NCI-H524 treated with DMSO at 0.1 percent for 48 hours (cell line): ENCODE results near the gene CLCN2.

Source experiments
- DNase-seq: peaks from one replicate; lab custom pipeline; 2025; lab: John Stamatoyannopoulos, UW

The CLCN2 gene

DNA sequence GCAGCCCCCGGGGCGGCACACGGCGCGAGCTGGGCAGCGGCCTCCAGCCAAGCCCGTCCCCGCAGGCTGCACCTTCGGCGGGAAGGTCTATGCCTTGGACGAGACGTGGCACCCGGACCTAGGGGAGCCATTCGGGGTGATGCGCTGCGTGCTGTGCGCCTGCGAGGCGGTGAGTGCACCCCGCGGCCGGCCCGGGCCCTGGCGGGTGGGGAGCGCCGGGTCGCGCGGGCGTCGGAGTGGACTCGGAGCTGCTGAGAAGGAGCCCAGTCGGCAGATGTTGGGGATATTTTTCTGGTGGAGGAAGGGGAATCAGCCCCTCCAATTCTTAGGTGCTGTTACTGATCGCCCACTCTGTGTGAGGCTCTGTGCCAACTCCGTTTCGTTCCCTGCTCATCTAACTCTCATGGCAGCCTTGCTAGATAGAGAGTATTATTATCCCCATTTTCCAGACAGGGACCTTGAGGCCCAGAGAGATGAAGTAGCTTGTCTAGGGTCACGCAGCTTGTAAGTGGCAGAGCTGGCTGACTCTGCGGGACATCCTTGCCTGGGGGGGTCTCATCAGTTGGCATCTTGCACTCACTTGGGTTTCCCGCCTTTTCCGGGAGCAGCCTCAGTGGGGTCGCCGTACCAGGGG, 19.3 kb upstream of the CLCN2 start:
- no peak for DNase-seq

DNA sequence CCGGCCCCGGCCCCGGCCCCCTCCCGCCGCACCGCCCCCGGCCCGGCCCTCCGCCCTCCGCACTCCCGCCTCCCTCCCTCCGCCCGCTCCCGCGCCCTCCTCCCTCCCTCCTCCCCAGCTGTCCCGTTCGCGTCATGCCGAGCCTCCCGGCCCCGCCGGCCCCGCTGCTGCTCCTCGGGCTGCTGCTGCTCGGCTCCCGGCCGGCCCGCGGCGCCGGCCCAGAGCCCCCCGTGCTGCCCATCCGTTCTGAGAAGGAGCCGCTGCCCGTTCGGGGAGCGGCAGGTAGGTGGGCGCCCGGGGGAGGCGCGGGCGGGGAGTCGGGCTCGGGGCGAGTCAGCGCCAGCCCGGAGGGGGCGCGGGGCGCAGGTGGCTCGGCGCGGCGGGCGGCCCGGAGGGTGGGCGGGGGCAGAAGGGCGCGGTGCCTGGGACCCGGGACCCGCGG, 18.8 kb upstream of the CLCN2 start:
- DNase-seq, result no peak

DNA sequence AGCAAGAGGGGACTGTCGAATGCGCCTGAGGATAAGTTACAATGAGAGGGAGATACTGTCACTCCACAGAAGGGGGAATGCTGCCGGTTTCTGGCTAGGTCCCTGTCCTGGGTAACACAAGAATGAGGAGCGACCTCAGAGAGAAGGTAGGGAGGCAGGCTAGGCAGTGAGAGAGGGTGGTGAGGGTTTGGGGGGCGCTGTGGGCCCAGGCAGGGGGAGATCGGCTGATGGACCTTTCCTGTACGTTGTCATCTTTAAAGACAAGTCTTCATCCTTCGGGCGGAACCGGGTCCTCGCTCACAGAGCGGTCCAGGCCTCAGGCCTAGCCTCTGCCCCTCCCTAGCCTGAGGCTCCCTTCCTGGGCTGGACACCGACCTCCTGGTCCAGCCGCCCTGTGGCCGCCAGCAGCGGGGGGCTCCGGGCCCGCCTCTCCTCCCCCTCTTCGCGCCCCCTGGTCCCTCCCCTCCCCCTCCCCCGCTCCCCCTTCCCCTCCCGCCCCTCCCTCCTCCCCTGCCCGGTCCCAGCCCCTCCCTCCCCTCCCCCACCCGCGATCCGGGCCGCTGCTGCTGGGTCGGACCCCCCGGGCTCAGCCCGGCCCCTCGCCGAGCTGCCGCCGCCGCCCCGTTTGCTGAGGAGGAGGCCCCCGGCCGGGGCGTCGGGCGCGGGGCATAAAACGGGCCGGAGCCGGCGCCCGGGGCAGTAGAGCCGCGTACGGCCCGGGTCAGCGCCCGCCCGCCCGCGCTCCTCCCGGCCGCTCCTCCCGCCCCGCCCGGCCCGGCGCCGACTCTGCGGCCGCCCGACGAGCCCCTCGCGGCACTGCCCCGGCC, 18.2 kb upstream of the CLCN2 start, which contains the start of gene CHRD:
Gene CHRD, plus strand, starts transcription at position 697 of the 827 bp plus-strand sequence. CDS start 265 bp downstream, outside the sequence.
- no peak for DNase-seq

DNA sequence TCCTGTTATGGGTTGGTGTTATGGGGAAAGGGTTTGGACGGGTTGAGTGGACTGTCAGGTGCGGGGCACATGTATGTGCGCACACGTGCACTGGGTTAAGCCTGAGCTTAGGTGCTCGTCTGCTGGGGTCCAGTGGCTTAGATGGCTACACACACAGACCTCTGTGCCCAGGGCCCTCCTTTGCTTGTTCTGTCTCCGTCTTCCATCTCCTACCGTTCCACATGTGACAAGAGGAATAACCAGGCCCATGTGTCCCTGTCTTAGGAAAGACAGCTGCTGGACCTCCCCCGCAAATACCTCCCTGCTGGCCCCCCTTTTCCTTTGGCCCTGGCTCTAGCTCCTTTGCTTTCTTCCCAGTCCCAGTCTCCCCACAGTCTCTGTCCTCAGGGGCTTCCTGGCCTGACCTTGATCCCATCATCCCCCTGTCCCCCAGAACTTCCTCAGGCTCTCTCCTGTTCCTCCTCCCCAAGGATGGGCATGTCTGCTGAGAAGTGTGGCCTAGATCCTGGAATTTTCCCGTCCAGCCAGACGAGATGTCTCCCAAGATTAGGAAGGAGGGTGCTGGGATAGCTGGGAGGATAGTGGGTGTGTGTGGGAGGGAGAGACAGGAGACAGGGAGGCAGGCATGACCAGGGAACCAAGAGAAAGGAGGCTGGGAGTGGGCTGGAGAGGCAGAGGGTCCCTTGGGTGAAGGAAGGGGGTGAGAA, 17.4 kb upstream of the CLCN2 start:
- no peak for DNase-seq

DNA sequence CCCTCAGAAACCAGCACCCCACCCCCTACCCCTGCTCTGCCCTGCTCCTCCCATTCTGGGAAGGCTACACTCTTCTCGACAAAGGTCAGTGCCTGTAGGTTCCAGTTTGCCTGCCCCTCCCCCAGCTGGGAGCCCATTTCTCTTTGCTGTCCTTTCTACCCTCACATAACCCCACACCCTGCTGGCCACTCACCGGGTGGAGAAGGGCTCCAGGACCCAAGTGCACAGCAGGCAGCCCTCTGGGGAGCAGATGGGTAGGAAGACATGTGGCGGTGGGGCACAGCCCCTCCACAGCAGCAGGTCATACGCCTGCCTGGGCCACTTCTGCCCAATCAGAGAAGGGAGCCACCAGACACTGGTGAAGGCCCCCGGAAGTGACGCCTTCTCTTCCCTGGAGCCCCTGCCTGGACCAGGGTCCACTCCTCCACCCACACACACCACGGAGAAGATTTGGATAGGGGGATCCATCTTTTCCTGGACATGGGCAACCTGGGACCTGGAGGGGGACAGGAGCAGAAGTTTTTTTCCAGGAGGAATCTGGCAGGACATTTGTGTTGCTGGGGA, 16.6 kb upstream of the CLCN2 start, which contains the start of gene THPO:
Gene THPO, minus strand, starts transcription at position 326 of the 564 bp plus-strand sequence. CDS start 1,948 bp downstream, outside the sequence.
- peak; percentile 40 for DNase-seq

DNA sequence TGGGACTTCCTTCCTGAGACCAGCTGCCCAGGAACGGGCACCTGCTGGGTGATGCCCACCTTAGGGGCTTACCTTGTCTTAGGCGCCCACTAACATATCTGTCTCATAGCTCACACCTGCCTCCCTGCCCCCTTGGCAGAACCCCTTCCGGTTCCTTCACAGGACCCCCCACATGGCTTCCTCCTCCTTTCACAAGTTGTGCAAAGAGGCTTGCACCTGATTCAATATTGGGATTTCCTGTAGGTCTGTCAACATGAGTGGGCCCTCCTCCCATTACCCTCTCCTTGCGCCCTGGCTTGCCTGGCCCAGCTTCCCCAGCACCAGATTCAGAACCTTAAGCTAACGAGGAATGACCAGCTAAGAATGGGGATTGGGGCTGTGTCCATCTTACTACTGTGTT, 16.0 kb upstream of the CLCN2 start:
- no peak for DNase-seq

DNA sequence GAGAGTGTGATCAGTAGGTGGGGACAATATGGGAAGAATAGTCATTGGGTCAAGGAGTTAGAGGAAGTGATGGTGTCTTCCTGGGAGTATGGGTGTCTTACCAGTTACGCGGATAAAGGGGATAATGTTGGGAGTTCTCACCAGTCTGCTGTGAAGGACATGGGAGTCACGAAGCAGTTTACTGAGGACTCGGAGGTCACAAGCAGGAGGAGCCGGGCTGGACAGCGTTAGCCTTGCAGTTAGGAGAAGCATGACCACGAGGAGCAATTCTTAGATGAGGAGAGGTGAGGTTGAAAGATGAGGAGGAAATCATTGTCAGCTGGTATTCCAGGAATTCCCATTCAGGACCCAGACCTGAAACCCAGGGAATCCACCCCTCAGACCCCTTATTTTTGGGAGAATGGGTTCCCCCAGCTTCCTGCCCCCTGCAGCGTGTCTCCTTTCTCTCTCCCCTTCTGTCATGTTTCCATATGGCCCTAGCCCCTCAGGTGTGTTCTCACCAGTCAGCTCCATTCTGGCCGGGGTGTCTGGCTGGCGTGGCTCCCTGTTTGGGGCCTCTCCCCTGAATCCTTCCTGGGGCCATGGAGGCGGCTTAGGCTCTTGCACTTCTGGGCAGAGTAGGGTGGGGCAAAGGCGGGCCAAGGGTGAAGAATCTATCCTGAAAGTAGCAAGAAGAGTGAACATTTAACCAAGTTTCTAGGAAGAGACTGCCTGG, 14.5 kb upstream of the CLCN2 start:
- DNase-seq, result no peak

DNA sequence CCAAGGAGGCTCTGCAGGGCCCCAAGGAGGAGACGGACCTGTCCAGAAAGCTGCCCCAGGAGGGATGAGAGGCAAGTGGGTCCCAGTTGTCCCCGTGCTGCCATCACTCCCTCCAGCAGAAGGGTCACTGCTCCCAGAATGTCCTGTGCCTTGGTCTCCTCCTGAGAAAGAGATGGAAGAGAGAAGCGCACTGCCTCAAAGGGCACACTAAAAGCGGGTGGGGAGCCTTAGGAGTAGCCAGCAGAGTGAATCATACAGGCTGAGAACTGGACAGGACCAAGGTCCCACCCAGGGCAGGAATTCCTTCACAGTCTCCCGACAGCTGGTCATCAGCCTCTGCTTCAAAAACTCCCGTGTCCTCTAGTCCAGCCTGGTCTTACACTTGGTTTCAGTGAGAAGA, 12.0 kb upstream of the CLCN2 start:
- DNase-seq, result no peak

DNA sequence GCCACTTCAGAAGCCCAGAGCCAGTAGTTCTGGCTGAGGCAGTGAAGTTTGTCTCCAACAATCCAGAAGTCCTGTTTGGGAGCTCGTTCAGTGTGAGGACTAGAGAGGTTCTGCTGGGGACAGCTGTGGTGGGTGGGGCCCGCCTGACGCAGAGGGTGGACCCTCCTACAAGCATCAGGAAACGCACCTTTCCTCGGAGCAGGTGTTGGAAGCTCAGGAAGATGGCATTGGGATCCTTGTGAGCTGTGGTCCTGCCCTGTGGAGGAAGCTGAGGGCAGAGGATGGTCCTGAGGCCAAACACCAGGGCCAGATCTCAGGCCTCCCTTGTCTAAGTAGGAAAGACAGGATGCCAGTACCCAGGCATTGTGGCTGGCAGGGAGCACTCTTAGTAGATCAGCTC, 11.5 kb upstream of the CLCN2 start:
- no peak for DNase-seq

DNA sequence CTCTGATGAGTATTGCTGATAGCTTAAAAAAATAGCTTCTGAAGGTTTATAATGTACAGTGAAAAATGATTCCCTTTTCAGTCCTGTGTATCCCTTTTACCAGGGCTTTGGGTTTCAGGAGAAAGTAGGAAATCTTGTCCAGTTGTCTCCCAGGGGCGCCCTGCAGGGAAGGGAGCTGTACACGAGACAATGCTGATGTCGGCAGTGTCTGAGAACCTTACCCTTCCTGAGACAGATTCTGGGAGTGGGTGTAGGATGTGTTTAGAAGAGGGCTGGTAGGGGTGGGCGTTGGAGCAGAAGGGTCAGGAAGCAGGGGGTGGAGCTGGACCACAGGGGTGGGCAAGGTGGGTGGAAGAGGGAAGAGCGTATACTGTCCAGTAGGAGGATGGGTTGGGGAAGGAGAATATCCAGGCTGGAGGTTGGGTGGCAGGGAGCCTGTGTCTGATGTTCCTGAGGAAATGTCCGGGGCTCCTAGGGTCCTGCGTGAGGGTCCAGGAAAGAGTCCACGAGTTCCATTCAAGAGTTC, 11.0 kb upstream of the CLCN2 start:
- DNase-seq, result no peak

DNA sequence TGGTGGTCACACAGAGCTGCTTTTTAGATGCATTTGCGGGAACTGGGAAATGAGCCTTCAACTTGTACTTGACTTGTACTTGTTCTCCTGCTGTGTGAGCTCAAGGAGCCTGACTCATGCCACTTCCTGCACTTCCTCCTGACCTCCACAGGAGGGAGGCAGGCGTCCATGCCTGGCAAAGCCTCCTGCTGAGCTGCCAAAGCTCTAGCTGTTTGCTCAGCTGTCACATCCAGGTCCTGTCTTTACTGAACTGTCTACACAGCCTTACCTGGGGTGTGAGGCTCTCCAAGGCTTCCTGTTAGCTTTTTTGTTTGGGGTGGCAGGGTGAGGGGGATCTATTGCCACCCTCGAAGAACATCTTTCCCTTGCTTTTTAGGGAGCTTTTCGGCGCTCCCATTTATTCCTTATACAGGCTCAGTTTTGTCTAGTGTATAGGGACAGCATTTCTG, 10.2 kb upstream of the CLCN2 start:
- DNase-seq, result peak; percentile 41

DNA sequence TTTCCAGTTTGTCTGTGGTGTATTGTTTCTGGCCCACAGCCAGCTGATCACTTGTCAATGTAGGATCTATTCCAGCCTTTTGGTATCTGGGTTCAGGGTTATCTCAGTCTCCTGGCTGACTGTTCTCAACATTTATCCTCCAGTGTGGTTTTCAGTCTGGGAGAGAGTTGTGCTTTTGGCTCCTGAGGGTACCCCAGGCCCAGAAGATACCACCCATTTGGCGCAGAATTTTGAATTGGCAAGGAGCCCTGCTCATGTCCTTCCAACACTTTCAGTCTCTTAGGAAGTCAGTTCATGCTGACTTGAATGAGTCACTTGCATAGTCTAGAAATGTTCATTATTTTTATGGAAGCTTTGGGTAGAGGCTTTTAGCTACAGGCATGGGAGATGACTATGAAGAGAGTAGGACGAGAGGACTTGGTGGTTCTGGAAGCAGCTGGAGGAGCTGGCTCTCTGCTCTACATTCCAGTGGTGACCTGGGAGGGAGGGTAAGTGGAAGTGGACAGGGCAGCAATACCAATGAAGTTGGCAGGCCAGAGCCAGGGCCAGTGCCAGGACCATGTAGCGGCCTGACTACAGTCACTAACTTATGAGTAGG, 7.3 kb upstream of the CLCN2 start:
- no peak for DNase-seq

DNA sequence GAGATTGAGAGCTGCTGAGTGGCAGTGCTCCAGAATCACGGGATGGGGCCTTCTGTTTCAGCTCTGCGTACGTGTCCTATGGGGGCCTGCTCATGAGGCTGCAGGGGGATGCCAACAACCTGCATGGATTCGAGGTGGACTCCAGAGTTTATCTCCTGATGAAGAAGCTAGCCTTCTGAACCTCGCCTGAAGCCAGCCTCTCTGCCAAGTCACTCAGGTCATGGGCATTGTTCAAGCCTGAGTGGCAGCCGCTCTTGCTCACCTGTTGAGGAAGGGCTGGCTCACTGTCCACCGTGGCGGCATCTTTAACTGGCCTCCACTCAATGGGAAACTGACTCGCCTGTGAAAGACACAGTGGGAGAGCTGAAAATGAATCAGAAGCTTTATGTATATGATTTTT, 6.7 kb upstream of the CLCN2 start:
- no peak for DNase-seq

DNA sequence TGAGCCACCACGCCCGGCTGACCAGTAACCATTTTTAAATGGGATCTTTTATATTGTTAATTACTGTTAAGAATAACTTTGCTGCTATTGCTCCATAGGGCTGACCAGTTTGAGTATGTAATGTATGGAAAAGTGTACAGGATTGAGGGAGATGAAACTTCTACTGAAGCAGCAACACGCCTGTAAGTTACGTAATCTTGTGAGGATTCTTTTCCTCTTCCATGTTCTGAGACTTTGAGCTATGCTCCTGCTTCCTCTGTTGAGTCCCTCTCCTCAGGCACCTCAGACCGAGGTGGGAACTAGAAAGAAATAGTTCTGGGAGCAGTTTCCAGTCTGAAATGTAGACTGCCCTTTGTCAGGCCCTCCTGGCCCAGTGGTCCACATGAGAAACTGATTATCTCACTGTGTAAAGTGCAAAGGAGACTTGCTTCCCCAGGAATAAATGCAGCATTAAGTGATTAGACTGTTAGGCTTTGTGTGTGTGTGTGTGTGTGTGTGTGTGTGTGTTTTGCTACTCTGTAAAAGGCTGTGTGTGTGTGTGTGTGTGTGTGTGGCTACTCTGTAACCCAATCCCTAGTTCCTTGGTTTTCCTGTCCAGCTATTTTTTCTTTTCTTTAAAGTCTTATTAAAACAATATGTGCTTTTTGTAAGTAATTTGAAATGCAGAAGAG, 5.3 kb upstream of the CLCN2 start:
- DNase-seq, result no peak

DNA sequence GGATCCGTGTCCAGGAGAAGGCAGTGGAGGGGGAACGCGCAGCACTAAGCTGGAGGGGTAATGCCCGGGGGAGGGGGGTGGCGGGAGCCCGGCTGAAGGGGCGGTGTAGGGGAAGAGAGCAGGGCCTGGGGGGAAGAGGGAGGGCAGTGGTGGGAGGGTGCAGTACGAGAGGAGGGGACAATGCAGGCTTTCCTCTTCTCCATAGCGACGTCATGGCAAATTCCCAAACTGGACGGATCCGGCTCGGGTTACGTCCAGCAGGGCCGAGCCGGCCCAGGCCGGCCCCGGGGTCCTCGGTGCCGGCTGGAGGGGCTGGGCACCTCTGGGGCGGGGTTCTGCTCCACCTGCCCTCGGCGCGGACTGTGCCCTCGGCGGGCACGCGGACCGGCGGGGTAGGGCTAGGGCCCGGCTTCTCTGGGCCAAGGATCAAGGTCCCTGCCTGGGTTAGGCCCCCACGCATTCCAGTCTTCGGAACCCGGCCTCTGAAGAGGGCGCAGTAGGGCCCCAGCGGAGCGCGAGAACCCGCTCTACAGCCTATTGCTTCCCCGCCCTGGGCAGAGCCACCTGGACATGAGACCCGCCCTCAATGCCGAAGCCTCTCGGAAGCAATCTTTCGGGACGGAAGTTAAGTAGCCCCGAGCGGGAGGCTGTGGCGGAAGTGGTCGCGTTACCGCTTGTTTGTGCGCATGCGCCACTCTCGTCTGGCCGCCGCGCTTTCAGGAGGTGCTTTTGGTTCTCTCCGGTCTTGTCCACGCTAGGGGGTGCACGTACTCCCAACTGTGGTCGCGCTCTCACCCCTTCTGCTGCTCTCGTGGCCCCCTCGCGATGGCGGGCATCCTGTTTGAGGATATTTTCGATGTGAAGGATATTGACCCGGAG, 1.5 kb upstream of the CLCN2 start:
- DNase-seq, result peak; percentile 90

DNA sequence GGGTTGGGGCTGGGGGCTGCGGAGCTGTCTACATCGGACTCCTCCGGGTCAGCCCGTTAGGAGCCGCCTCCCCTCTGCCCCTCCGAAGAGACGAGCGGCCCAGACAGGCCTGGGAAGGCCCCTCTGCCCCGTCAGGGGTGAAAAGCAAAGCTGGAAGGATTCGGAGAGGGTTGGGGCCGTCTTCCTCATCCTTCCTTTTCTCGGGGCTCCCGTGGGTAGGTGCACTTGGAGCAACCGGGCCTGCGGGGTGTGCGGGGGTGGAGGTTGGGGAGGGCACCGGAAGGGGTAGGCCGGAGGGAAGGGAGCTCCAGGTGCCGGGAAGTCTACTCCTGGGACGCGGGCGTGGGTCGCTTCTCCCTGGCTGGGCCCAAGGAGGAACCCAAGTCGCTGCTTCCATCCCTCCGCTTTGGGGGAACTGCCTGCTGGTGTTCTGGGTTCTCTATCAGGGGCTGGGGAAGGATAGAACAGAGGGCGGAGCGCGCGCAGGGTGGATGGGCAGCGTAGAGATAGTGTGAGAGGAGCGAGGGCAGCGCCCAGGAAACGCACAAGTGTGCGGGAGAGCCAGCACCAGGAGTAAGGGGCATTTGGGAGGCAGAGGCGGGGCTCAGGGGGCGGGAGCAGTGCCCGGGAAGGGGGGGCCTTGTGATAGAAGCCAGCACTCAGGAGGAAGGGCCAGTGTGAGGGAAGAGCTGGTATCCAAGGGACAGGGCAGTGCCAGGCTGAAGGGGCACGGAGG, 695 bp upstream of the CLCN2 start:
- DNase-seq, result no peak

DNA sequence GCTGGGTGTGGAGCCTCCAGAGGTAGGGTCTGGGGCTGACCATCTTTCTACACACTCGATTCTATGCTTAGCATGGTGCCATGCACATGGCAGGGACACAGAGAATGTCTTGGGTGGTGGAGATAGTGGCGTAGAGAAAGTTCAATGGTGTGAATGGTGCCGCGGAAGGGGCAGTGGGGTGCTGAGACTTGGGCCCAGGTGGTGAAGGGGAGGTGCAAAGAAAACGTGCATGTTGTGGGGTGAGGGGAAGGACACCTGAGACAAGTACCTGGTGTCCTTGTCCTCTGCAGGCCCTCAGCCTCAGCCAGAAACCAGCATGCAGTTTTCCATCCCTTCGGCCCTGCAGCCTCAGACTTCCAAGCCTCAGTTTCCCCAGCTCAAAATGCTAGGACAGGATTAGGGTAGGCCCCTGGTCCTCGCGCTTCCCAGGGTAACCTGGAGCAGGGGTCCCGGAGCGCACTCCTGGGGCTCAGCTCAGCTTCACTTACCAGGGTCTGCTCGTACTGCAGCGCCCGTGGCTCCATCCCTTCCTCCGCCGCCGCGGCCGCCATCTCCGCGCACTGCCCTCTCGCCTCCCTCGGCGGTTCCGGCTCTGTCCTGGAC, 375 bp downstream of the CLCN2 start:
- no peak for DNase-seq
